Body of pancreas (tissue), 4 donors: Measurements from ENCODE around the gene TTC33.

Source experiments
- CTCF ChIP-seq, 7 experiments: fragments of 450-650 bp in 4 of 7; fragments of 200-600 bp in 3 of 7; sonication (generic) in 3 of 7; IDR thresholded peaks; one replicate each; pipeline ENCODE4 v1.5.1; 2016 to 2019; ENCODE audit warnings: antibody characterized with exemption in 7 of 7
- POLR2A ChIP-seq, 3 donors: fragments of 450-650 bp; IDR thresholded peaks; one replicate each; pipeline ENCODE4 v1.6.1; 2016; ENCODE audit warnings: antibody characterized with exemption in 3 of 3, mild to moderate bottlenecking in 2 of 3

- TF ChIP-seq CTCF (IDR thresholded peaks at IDR 0.05) (no peak), POLR2A (IDR thresholded peaks at IDR 0.05) (peak in 2 of 3 donors; percentile 17 to 21)
Observed at GRCh38 chr5:40681363-40682153, 74.2 kb downstream of the TTC33 start.
